GM19452 (cell line): Measurements from ENCODE around the gene DUSP10.

ENCODE experiments used
- ATAC-seq: cut with Tn5 transposase; IDR thresholded peaks from one replicate; pipeline ENCODE4 v1.9.1; 2021; ENCODE audit not compliant: unreplicated experiment

Gene DUSP10

GRCh38 chr1:221664253-221664652 is 77.6 kb downstream of the DUSP10 start:
- no peak for ATAC-seq

DNA sequence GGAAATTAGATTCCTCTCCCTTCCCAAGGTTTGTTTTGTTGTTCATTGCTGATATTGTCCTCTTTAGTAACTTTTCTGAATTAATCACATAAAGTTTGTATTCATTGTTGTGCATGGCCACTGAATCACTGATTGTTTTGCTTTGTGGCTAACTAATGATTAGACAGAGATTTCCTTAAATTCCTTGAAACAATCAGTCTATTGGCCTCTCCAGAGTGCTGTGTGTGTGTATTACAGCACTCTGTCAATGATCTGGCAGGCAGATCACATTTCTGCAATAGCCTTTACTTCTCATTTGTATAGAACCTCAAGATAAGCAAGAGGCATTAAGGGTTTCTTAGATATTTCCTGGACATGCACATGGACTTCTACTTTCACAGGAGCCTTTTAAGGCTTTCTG is 78.6 kb downstream of the DUSP10 start:
- no peak for ATAC-seq

GRCh38 chr1:221655766-221656305 is 86.1 kb downstream of the DUSP10 start:
- no peak for ATAC-seq
